ENCODE results near the gene DRAXIN.
A peak's percentile ranks its signal among the peaks of the same experiment; 100 is the strongest.

The DRAXIN gene

DNA sequence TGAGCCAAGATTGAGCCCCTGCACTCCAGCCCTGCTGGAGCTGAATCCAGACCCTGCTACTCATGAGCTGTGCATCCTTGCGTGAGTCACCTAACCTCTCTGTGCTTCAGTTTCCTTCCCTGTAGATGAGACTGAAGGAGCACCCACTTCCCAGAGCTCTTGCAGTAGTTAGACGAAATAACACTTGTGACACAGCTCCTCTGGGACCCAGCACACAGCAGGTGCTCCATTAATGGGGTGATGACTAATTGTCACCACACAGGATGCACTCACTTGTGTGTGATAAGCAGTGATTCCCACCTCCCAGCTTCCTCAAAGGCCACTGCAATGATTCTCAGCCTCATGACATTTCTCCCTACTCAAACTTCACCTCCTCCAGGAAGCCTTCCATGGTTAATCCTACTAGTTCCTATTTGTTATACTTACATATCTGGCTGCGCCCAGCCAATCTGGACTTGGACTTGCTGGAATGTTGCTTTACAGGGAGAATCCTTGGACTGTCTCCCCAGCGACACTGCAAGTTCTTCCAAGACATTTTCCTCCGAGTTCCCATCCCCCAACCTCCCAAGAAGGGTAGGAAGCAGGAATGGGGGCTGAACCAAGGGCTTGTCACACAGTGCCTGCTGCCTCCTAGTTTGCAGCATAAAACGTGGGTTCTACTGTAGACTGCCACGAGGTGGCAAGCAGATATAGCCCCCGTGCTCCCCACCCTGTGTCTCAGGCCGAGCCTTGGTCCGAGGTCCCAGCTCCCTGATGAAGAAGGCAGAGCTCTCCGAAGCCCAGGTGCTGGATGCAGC, 17.2 kb downstream of the DRAXIN start:
- no peak for DNase-seq (ENCODE audit: low read depth)

DNA sequence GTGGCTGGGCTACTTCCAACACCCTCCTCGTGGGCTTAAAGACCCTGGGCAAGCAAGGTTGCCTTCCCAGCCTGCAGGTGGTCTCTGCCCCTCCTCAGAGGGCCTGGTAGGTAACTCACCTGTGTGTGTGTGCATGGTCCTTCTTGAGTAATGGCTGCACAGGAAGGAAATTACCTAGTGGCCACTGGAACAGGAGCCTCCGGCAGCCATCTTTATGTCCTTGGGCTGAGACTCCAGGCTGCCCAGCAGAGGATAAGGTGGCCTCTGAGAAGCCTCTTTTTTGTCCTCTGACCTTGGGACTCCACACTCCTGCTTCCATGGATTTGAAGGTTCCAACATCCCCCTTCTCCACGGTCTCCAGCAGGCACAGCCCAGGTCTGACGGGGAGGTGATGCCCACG, 20.0 kb downstream of the DRAXIN start:
- DNase-seq (ENCODE audit: low read depth), result no peak

DNA sequence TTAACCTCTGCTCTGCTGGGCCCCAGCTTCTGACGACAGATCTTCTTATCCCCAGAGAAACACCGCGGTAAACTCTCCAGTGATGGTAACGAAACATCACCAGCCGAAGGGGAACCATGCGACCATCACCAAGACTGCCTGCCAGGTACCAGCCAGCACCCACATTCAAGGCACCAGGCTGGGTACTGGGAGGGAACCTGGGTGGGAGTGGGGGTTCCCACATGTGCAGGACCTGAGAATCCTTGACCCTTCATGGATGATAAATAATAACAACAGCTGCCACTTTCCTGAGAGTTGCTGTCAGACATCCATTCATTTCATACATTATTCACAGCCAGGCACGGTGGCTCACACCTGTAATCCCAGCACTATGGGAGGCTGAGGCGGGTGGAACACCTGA, 20.8 kb downstream of the DRAXIN start:
- DNase-seq (ENCODE audit: low read depth), result no peak

DNA sequence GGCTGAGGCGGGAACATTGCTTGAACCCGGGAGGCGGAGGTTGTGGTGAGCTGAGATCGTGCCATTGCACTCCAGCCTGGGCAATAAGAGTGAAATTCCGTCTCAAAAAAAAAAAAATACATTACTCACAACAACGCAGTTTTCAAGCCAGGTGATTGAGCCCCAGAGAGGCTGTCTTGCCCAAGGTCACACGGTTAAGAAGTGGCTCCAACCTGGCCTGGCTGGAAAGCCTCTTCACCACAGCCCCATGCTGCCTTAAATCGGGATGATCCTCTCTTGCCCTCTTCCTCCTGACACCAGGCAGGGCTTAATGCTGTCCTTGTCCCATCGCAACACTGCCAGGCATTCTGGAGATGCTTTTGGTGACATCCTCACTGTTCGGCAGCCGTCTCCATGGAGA, 21.6 kb downstream of the DRAXIN start:
- no peak for DNase-seq (ENCODE audit: low read depth)

DNA sequence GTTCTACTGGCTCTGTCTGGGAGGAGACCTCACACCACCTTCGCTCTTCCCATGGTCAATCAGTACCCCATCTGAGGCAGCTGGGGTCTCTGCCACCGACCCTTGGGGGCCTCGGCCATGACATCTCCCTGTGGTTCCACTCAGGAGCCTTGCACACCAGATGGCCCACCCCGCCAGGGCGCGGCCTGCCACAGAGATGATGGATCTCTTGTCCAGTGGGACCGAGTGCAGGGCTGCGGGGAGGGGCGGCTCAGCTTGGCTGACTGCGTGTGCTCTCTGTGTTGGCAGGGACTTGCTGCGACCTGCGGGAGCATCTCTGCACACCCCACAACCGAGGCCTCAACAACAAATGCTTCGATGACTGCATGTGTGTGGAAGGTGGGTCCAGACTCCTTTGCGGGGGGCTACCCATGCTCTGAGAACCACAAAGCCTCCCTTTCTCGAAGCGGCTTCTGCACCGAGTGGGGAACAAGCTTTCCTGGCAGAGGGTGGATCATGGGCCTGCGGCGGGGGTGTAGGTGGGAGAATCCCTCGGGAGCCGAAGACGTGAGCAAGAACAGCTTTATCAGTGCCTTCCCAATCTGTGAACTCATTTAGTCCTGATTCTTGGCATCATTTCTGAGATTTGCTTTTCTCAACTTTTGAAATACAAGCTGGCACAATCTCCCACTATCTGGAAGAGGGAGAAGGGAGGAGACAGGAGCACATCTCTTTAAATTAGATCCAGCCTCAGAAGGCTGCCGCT, 23.5 kb downstream of the DRAXIN start:
- no peak for DNase-seq (ENCODE audit: low read depth)

DNA sequence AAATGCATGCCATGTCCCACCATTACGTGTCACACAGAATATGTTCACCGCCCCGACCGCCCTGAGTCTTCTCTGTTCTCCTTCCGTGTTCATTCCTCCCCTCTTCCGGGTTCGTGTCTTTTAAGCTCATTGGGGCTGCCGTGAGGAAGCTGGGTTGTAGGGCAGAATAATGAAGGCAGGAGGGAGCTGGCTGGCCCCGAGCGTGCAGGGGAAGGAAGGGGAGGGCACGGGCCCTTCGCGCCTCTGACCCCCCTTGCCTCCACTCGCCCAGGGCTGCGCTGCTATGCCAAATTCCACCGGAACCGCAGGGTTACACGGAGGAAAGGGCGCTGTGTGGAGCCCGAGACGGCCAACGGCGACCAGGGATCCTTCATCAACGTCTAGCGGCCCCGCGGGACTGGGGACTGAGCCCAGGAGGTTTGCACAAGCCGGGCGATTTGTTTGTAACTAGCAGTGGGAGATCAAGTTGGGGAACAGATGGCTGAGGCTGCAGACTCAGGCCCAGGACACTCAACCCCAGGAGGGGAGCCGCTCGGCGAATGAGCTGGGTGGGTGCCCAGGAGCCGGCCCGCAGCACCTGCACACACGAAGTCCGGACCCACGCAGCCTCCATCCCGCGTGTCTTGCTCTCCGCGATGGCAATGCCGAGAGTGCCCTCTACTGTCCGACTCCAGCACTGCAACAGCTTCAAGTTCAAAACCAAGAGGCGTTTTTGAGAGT, 28.0 kb downstream of the DRAXIN start:
- DNase-seq (ENCODE audit: low read depth), result peak; percentile 45

DNA sequence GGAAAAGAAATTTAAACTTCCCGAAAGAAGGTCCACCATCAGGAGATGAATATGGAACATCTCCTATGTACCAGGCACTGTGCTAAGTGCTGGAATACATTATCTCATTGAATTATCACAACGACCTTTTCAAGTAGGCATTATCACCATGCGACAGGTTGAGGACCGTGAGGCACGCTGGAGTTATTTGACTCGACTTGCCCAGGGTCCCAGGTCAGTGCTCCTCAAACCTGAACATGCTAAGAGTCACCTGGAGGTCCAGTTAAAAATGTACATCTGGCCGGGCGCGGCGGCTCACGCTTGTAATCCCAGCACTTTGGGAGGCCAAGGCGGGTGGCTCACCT, 28.5 kb downstream of the DRAXIN start:
- no peak for DNase-seq (ENCODE audit: low read depth)

DNA sequence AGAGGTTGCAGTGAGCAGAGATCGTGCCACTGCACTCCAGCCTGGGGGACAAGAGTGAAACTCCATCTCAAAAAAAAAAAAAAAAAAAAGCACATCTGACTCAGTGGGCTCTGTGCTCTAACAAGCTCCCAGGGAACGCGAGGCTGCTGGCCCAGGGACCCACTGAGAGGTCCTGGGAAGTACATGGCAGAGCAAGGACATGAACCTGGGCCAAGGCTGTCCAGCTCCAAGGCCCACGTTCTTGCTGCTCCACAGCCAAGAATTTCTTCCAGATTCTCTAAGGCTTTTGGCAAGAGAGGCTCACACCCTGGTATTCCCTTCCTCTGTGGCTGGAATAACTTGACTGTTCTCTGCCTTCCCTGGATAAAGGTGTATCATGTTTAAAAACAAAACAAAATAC, 29.0 kb downstream of the DRAXIN start:
- no peak for DNase-seq (ENCODE audit: low read depth)

DNA sequence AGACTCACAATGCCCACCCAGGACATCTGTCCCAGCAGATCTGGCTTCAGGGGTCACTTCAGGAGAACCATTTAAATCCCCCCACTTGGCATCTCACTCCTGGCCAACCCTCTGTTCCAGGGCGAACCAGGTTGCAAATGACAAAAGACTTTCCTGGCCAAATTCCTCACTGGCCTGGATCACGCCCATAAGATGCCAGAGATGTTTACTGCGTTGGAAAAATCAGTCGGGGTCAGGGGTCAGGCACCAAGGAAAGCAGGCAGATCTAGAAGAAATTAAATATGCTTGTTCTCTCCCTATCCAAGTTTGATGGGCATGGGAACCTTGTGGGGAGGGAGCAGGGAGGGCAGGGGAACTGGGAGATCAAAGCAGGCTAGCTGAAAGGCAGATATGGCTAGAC, 29.8 kb downstream of the DRAXIN start:
- no peak for DNase-seq (ENCODE audit: low read depth)

DNA sequence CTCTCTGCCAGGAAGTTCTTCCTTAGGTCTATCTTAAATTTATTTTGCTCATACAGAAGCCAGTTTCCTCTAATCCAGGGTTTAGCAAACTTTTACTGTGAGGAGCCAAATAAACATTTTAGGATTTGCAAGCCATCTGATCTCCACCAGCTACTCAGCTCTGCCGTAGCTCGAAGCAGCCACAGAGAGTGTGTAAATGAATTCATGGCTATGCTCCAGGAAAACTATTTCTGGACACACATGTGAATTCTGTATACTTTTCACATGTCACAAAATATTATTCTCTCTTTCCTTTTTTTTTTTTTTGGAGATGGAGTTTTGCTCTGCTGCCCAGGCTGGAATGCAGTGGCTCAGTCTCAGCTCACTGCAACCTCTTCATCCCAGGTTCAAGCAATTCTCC, 31.0 kb downstream of the DRAXIN start:
- no peak for DNase-seq (ENCODE audit: low read depth)

DNA sequence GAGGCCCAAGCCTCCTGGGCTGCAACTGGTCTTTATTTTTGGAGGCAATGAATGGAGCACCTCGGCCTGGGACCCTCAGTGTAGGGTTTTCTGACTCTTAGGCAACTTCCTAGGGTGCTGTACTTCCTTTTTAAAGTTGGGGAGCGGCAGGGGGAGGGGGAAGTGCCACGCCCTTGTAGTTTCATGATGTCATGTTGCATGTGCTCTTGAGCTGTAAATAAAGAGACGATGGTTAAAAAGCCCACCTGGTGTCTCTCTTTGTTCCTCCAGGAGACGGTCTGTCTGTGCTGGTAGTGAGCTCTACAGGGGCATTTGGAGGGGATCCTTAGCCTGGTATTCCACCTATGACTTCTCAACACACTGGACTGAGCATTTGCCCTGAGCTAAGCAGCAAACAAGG, 34.1 kb downstream of the DRAXIN start:
- DNase-seq (ENCODE audit: low read depth), result no peak

DNA sequence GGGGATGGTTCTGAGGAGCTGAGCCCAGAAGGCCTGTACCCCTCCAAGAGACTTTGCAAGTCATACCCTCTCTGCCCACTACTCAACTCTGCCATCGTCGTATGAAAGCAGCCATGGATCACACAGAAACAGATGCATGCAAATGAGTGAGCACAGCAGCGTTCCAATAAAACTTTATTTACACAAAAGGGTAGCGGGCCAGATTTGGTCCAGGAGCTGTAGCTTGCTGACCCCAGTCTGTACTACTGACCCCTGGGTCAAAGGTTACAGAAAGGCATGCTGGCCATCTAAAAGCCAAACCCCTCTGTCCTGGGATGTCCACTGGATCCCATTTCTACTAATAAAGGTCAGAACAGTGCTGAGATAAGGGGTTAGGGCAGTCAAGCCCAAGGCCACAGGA, 35.6 kb downstream of the DRAXIN start:
- DNase-seq (ENCODE audit: low read depth), result no peak

DNA sequence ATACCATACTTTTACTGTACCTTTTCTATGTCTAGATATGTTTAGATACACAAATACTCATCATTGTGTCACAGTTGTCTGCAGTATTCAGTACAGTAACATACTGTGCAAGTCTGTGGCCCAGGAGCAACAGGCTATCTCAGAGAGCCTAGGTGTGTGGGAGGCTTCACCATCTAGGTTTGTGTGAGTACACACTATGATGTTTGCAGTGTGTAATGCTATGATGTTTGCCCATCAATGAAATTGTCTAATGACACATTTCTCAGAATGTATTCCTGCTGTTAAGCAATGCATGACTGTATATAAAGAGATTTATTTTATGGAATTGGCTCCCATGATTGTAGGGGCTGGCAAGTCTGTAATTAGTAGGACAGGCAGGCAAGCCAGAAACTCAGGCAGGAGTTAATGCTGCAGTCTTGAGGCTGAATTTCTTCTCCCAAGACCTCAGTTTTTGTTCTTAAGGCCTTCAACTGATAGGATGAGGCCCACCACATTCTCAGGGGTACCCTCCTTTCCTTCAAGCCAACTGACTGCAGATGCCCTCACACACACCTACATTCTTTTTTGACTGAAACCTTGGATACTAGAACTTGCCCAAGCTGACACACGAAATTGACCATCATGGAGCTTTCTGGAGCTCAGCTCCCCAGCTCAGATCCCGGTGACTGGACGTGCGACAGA, 36.8 kb downstream of the DRAXIN start:
- no peak for DNase-seq (ENCODE audit: low read depth)

DNA sequence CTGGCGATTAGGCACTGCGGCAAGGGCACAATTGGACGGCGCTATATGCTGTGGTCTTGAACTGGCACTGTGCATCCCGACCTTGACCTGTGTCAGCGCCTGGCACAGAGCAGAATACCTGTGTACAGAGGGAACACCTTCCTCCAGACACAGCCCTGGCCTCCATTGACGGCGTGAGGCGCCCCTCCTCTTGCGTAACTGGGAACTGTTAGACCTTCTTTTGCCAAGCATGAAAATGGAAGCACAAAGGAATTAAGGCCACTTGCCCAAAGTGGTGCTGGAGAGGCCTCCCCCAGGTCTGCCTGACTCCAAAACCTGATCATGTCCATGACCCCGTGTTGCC, 37.6 kb downstream of the DRAXIN start:
- no peak for DNase-seq (ENCODE audit: low read depth)

DNA sequence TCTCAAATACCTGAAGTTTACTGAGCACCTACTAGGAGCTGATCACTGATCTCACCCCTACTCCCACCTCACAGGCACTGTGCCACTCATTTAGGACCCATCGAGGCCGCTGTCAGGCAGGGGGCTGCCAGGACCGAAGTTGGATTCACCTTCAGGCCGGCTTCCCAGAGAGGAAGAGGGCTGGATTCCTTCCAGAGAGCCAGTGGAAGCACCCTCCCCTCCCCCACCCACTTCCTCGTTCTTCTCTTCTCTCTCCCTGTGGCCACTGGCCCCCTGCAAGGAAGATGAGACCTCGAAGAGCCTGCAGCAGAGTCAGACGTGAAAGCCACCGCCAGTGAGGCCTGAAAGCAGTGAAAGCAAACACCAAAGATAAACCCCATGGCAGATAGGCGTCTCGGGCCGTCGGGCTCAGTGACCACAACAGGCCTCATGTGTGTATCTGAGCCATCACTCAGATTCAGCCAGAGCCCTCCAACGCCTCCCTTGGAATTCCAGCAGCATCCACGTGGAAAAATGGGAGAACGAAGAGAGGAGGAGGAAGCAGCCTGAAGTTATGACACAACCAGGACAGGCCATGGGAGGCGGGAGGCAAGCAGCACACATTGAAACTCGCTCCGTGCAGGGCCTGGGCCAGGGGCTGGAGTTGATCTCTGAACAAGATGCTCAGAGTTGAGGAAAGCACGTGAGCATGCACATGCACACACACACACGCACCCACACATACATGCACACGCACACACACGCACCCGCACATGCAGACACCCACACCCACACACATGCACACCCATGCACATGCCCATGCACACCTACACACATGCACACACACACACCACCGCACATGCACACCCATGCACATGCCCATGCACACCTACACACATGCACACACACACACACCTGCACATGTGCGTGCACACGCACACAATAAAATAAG, 38.3 kb downstream of the DRAXIN start:
- DNase-seq (ENCODE audit: low read depth), result no peak

DNA sequence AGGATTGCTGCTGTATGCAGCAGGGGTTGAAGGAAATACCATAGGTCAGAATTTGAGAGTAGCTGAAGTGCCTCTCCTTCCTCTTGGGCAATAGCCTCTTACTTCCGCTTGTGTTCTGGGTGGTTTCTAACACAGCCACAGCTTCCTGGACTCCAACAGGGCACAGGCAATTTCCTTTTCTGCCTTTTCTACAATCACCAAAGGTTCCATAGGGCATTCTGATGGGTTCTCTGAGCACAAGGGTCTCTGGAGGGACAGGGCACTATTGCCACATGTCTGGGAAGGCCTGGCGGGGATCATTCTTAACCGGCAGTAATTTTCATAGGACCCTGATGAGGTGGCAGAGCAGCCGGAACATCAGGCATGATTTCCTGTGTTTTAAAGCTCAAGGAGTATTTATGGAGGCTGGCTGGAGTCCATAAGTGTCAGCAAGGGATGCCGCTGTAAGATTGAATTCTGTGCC, 39.0 kb downstream of the DRAXIN start:
- peak; percentile 65 for DNase-seq (ENCODE audit: low read depth)

DNA sequence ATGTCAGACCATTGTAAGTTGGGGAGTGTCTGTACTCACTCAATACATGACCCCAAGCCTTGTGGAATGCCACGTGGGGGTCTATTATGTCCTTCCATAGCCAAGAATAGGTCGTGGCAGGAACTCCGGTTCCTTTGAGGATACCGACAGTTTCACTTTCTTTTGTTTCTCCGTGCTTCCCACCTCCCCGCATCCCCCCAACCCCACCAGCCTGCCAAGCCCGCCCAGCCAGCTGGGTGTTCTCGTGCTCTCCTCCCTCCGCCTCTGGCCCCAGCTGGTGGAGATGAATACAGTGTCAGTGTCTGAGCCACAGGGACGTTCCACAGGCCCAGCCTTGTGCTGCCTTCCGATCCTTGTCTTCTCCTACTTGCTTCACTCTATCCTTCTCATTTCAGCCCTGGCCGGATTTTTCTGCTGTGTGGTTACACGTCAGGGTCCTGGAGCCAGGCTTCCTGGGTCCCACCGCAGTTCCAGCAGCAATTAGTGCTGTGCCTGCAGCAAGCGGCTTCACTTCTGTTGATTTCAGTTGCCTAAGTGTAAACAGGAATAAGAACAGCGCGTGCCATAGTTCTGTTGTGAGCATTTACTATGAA, 40.3 kb downstream of the DRAXIN start:
- DNase-seq (ENCODE audit: low read depth), result peak; percentile 82

DNA sequence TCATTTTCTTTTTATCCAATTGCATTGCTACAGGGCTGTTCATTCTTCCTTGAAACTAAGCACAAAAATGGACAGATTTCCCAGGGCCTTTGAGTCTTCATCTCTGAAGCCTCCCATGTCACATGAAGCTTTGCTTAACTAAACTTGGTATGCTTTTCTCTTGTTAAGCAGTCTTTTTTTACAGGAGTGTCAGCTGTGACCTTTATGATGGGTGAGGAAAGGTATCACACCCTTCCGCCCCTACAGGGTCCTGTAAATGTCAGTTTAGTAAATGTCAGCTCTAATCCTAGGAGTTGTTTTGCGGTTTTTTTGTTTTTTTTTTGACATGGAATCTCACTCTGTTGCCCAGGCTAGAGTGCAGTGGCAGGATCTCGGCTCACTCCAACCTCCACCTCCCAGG, 41.8 kb downstream of the DRAXIN start:
- no peak for DNase-seq (ENCODE audit: low read depth)

DNA sequence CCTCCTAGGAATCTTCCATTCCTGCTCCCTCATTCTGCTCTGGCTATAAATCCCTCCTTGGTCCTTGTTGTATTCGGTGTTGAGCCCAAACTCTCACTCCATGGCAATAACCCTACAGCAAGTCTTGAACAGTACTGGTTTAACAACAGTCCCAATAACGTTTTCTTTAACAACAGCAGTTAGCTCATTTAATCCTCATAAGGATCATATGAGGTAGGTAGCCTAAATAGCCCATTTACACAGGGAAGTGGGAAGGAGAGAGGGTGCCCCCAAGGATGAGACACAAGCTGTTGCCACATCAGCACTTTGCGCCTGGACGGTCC, 44.0 kb downstream of the DRAXIN start:
- peak; percentile 23 for DNase-seq (ENCODE audit: low read depth)

DNA sequence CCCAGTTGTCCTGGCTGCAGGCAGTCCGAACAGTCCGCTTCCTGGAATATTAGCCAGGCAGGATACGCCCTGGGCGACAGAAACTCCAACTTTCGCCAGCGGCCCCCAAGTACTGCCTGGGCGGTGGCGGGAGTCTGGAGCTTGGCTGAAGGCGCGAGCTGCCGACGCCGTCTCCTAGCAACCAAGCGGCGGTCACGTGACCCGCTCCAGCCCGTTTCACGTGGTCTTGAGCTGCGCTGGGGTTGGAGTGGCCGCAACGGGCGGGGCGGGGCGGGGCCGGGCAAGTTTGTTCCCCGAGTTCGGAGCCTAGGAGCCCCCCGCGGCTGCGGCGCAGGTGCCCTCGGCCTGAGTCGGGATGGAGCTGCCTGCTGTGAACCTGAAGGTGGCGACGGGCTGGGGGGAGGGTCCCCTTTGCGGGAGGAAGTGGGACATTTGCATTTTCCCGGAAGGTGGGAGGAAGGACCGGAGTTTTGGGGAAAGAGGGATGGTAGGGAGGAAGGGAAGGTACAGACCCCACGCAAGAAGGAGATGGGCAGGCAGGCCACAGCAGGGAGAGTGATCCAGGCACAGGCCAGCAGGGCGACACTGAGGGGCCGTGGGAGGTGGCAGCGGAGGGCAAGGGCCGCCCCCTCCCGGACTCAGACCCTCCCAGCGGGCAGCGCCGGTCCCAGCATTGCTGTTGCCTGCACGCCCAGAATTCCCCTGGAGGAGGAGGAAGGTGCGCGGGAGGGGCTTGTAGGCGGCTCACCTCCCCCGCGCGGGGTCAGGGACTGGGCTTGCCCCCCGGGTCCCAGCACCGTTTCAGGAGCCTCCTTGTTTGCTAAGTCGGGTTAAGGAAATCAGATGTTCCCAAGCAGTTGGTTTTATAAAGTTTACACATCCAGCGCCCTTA, 44.6 kb downstream of the DRAXIN start, which contains the start of gene AGTRAP:
Gene AGTRAP (plus strand): TSS at position 283 of the 892 bp plus-strand sequence. CDS start 73 bp downstream, at position 356.
- DNase-seq (ENCODE audit: low read depth), result peak; percentile 91
